DOHH2 (cell line): ENCODE data around the gene DYNLT2B.

Source experiments
- H3F3A ChIP-seq: fragments of 200-600 bp; sonication (generic), shearing (Covaris generic); 2 replicates; pipeline ENCODE4 v1.6.0; 2016; ENCODE audit warnings: antibody characterized with exemption, mild to moderate bottlenecking; ENCODE audit not compliant: control insufficient read depth, insufficient read depth
- H3K27ac ChIP-seq: fragments of 200-600 bp; sonication (generic); 2 replicates; pipeline ENCODE4 v1.5.1; 2014; ENCODE audit warnings: low read depth, mild to moderate bottlenecking, low read length, moderate library complexity
- H3K27me3 ChIP-seq: fragments of 200-600 bp; sonication (generic); 2 replicates; pipeline ENCODE4 v1.6.1; 2014; ENCODE audit warnings: mild to moderate bottlenecking, low read length, mixed read lengths; ENCODE audit not compliant: control insufficient read depth
- H3K36me3 ChIP-seq: fragments of 200-600 bp; sonication (generic); 2 replicates; pipeline ENCODE4 v1.6.1; 2014; ENCODE audit warnings: mild to moderate bottlenecking, low read length, moderate library complexity, mixed read lengths; ENCODE audit not compliant: control insufficient read depth
- H3K4me1 ChIP-seq: fragments of 200-600 bp; sonication (generic); 2 replicates; pipeline ENCODE4 v1.6.1; 2014; ENCODE audit warnings: mild to moderate bottlenecking, low read length, mixed read lengths; ENCODE audit not compliant: control insufficient read depth
- H3K4me2 ChIP-seq: fragments of 200-600 bp; sonication (generic); 2 replicates; pipeline ENCODE4 v1.6.0; 2014; ENCODE audit warnings: mild to moderate bottlenecking, low read length, moderate library complexity
- H3K4me3 ChIP-seq: fragments of 200-600 bp; sonication (generic); 2 replicates; pipeline ENCODE4 v1.5.1; 2014; ENCODE audit warnings: mild to moderate bottlenecking, low read length, mixed read lengths
- H3K79me2 ChIP-seq: fragments of 200-600 bp; sonication (generic); 2 replicates; pipeline ENCODE4 v1.6.1; 2014; ENCODE audit warnings: mild to moderate bottlenecking, low read length, mixed read lengths; ENCODE audit not compliant: control insufficient read depth
- H3K9me2 ChIP-seq: fragments of 200-600 bp; sonication (generic); replicated peaks from 2 replicates; pipeline ENCODE4 v1.6.1; 2014; ENCODE audit warnings: mild to moderate bottlenecking, low read length, mixed read lengths; ENCODE audit not compliant: control insufficient read depth
- H3K9me3 ChIP-seq: fragments of 200-600 bp; sonication (generic); 2 replicates; pipeline ENCODE4 v1.6.1; 2014; ENCODE audit warnings: antibody characterized with exemption, low read length, mixed read lengths; ENCODE audit not compliant: control insufficient read depth, insufficient read depth
- H4K20me1 ChIP-seq: fragments of 200-600 bp; sonication (generic); 2 replicates; pipeline ENCODE4 v1.6.0; 2014; ENCODE audit warnings: low read depth, mild to moderate bottlenecking, antibody characterized with exemption, low read length, moderate library complexity; ENCODE audit not compliant: control insufficient read depth, insufficient read depth
- CTCF ChIP-seq: fragments of 200-600 bp; sonication (generic); IDR thresholded peaks from one replicate; pipeline ENCODE4 v1.5.1; 2014; ENCODE audit warnings: antibody characterized with exemption, mild to moderate bottlenecking, low read depth, low read length; ENCODE audit not compliant: poor library complexity, severe bottlenecking
- EZH2phosphoT487 ChIP-seq: fragments of 200-600 bp; sonication (generic); IDR thresholded peaks from 2 replicates; pipeline ENCODE4 v1.6.1; 2017; ENCODE audit warnings: borderline replicate concordance, mild to moderate bottlenecking, antibody characterized with exemption, low read length, moderate library complexity, mixed read lengths

Gene DYNLT2B

GRCh38 chr3:196298521-196298920 lies 19.5 kb downstream of the DYNLT2B start:
- no peak for TF ChIP-seq CTCF
- no peak for TF ChIP-seq EZH2phosphoT487
- no peaks in the 10 kb centered on the region for H3K9me2 ChIP-seq
- H3K79me2 ChIP-seq: no peaks in the 10 kb centered on the region
- no peak overlapping the region for H3K27ac ChIP-seq
- H3K27me3 ChIP-seq: no peaks in the 10 kb centered on the region
- H3K9me3 ChIP-seq: no peaks in the 10 kb centered on the region
- H3K36me3 ChIP-seq: peaks cover 3% of the 10 kb centered on the region; the same call in 1 of the 2 replicates
- H3K4me2 ChIP-seq: no peak overlapping the region
- H4K20me1 ChIP-seq: no peaks in the 10 kb centered on the region
- no peaks in the 10 kb centered on the region for H3F3A ChIP-seq
- no peak overlapping the region for H3K4me3 ChIP-seq
- no peaks in the 10 kb centered on the region for H3K4me1 ChIP-seq

- Histone ChIP-seq H3K79me2 (peaks cover 6% of the 10 kb centered on the region), H3K4me2 (peak overlapping the region; percentile 74), H3K27me3 (no peaks in the 10 kb centered on the region), H3K4me1 (peaks cover 20% of the 10 kb centered on the region), H3K4me3 (peak overlapping the region; percentile 45), H4K20me1 (0 out of 2 replicates have a peak, but pooled peaks cover 2% of the 10 kb centered on the region), H3K27ac (peak overlapping the region; percentile 44), H3K36me3 (no peaks in the 10 kb centered on the region; the same call in 1 of the 2 replicates), H3F3A (peaks cover 10% of the 10 kb centered on the region), H3K9me3 (no peaks in the 10 kb centered on the region), H3K9me2 (no peaks in the 10 kb centered on the region)
- TF ChIP-seq CTCF (peak; percentile 43), EZH2phosphoT487 (no peak)
Observed at GRCh38 chr3:196292286-196292923, 25.6 kb downstream of the DYNLT2B start.

DNA sequence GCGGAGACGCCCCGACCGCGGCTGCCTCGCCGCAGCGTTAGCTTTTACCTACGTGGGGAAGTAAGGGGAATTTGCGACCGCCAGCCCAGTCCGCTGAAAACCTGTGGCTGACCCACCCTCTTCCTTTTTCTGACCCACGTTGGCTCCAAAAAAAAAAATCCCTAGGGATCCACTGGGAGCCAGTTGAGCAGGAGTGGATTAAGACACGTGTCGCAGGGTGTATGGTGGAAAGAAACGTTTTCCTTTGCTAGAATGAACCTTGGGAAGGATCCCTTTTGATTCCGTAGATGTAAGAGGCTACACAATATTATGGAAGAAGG lies 29.9 kb downstream of the DYNLT2B start:
- Histone ChIP-seq H3K9me3 (no peaks in the 10 kb centered on the region), H3F3A (peaks cover 10% of the 10 kb centered on the region), H3K4me2 (peak overlapping the region; percentile 75), H3K9me2 (no peaks in the 10 kb centered on the region), H3K36me3 (no peaks in the 10 kb centered on the region; the same call in 1 of the 2 replicates), H3K79me2 (peaks cover 27% of the 10 kb centered on the region), H3K27me3 (no peaks in the 10 kb centered on the region), H4K20me1 (0 out of 2 replicates have a peak, but pooled peaks cover 2% of the 10 kb centered on the region), H3K4me1 (peaks cover 34% of the 10 kb centered on the region), H3K4me3 (peak overlapping the region; percentile 92), H3K27ac (0 out of 2 replicates have a peak overlapping the region, but pooled peaks have one; percentile 17)
- TF ChIP-seq EZH2phosphoT487: no peak
- no peak for TF ChIP-seq CTCF
